Measurements from ENCODE around the gene ZBTB7C.

Gene ZBTB7C

DNA sequence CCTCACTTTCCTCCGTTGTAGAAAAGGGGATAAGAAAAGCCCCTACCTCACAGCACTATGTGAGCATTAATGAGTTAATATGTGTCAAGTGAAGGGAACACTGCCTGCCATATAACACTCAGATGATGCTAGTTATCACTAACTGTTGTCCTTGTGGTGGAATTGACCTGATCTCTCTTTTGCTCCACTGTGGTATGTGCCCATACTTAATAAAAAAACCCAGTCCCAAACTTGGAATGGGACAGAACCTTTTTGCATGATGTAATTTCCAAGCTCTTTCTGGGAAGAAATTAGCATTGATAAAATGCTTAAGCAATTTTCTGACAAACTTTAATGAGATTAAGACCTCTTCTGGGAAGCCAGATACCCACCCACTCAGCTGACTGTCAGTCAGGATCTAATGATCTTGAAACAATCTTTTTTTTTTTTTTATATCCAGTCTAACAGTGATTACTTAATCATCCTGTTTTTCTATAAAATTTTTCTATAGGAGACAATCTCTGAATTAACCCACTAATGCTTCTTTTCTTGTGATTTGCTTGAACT lies 158.7 kb downstream of the ZBTB7C start:
- DNase-seq, result no peak

- no peak for DNase-seq
Measured at GRCh38 chr18:48249854-48250253, 159.3 kb downstream of the ZBTB7C start.

DNA sequence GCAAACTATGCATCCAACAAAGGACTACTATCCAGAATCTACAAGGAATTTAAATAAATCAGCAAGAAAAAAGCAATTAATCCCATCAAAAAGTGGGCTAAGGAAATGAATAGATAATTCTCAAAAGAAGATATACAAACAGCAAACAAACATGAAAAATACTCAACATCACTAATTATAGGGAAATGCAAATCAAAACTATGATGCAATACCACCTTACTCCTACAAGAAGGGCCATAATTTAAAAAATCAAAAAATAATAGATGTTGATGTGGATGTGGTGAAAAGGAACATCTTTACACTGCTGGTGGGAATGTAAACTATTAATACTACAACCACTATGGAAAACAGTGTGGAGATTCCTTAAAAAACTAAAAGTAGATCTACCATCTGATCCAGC lies 164.7 kb downstream of the ZBTB7C start:
- DNase-seq, result no peak

DNA sequence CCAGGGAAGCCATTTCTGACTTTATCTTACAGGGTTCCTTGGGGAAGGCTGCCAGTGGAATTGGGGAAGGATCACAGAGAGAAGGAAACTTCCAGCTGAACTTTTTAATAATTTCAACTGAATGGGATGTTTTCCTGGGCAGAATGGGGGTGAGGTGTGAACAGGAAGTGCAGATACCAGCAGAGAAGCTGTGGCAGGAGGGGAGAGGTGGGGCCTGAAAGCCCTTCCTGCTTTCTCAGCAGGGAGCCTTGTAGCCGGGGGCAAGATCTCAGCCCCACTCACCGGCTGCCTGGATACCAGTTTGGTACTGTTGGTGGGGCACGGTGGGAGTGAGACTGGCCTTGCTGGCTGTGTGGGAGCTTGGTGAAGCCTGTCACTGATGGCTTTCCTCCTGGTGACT lies 170.5 kb downstream of the ZBTB7C start:
- DNase-seq, result no peak

DNA sequence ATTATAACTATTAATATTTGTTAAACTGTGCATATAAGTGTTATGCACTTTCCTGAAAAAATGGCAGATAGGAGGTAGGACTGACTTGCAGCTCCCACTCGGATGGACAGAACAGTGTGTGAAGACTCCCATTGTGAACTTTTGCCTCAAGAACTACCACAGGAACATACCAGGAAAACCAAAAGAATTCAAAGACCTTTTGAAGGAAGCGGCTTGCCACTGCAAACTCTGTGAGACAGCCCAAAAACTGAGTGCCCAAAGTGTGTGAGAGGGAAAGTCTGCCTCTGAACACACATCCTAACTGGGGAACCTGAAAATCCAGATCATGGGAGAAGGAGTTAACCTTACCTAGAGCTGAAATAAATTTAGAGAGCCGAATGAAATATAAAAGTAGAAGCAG lies 171.0 kb downstream of the ZBTB7C start:
- no peak for DNase-seq

- no peak for DNase-seq
Measured at GRCh38 chr18:48236822-48237221, 172.4 kb downstream of the ZBTB7C start.

- peak in 1 of 5 donors; percentile 55 for DNase-seq
Measured at GRCh38 chr18:48230467-48231113, 178.6 kb downstream of the ZBTB7C start.

GRCh38 chr18:48229552-48229981 lies 179.6 kb downstream of the ZBTB7C start:
- DNase-seq, result no peak

GRCh38 chr18:48228841-48229240 lies 180.3 kb downstream of the ZBTB7C start:
- no peak for DNase-seq

DNA sequence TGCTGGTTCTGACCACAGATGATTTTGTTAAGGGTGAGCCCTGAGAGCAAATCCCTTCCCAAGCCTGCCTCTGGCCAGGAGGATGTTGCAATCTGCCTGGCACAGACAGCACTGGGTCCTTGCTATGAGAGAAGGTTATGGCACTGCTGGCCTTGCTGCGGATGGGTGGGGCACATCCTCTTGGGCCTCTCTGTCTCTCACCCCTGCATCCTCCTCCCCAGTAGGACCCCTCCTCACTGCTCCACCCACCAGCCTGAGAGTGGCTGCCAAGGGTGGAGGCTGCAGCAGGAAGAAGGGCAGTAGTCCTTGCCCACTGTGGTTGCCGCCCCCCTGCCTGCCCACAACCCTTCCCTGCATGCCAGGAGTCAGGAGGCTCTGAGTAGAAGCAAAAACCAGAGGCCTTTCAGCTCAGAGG lies 180.9 kb downstream of the ZBTB7C start:
- peak in 1 of 5 donors; percentile 40 for DNase-seq

DNA sequence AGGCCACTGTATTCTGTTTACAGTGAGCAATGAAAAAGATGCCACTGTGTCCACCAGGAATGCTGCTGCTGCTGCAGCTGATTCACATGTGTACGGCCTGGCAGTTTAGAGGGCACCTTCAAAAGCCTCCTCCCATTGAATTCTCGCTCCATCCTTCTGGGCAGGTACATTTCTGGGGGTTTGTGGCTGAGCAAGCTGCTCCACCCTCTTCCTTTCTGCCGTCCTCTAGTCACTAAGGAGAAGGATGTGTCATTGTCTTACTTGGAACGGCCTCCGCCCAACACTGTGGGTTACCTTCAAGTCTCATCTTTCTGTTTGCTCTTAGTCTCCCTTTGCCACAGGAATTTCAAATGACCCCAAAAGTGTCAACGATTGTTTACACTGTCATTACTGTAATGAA lies 182.0 kb downstream of the ZBTB7C start:
- peak in 1 of 5 donors; percentile 80 for DNase-seq

- DNase-seq, result no peak
Measured at GRCh38 chr18:48226401-48226800, 182.8 kb downstream of the ZBTB7C start.

- peak in 2 of 5 donors; percentile 3 to 70 for DNase-seq
Measured at GRCh38 chr18:48222118-48222517, 187.1 kb downstream of the ZBTB7C start.

- DNase-seq, result no peak
Measured at GRCh38 chr18:48219810-48220499, 189.2 kb downstream of the ZBTB7C start.

DNA sequence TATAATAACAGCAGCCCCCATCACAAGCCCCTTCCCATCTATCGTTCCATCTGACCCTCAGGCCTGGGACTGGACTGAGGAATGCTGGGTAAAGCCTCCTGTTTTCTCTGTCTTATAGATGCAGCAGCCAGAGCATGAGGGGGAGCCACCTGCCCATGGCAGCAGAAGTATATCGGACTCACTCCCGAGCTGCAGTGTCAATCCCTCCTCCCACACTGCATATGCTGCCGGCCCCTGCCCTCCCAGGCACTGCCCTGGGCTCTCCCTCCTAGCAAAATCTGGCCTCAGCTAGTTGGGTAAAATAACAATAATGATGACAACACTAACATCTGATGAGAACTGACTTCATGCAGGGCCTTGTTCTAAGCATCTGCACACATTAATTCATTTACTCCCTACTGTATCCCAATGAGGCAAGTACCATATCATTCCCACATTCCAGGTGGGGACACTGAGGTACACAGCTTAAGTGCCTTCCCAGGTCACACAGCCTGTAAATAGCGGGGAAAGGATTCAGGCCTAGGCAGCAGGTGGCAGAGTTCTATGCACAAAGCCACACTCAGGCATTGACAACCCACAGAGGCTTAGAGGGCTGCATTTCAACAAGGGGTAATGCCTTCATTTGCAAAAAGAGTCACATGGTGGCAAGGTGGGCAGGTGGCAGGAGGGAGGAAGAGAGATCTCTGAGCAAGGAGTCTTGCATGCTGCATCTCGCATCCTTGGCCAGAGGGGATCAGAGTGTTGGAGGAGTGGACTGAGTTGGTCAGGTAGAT lies 190.0 kb downstream of the ZBTB7C start:
- DNase-seq, result no peak

DNA sequence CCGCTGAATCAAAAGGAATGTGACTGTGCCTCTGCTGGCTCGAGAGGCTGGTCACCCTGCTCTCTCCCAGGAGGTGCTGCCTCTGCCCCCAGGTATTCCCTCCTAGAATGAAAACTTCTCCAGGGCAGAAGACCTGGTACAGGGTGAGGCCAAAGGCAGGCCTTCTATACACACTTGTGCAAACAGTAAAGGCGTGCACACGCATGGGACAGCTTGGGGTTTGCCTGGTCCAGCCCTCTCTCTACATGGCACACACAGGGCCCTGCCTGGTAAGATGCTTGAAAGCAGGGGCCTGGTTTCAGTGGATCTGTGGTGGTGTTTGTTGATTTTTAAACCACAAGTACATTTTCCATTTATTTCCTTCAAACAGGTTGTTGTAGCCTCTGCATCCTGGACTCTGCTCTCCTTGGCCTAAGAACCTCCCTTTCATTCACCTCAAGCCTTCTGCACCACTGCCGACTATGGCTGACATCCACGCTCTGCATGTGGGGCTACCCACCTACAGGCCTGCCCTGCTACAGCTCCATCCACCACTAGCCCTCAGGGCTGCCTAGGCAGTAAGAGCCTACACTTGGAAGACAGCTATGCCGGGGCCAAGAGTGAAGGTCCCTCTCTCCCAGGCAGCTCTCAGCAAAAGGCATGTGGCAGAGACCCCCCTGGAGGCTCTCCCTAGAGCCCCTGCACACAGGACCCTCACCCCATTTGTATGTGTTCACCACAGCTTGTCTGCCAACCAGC lies 190.7 kb downstream of the ZBTB7C start:
- no peak for DNase-seq

DNA sequence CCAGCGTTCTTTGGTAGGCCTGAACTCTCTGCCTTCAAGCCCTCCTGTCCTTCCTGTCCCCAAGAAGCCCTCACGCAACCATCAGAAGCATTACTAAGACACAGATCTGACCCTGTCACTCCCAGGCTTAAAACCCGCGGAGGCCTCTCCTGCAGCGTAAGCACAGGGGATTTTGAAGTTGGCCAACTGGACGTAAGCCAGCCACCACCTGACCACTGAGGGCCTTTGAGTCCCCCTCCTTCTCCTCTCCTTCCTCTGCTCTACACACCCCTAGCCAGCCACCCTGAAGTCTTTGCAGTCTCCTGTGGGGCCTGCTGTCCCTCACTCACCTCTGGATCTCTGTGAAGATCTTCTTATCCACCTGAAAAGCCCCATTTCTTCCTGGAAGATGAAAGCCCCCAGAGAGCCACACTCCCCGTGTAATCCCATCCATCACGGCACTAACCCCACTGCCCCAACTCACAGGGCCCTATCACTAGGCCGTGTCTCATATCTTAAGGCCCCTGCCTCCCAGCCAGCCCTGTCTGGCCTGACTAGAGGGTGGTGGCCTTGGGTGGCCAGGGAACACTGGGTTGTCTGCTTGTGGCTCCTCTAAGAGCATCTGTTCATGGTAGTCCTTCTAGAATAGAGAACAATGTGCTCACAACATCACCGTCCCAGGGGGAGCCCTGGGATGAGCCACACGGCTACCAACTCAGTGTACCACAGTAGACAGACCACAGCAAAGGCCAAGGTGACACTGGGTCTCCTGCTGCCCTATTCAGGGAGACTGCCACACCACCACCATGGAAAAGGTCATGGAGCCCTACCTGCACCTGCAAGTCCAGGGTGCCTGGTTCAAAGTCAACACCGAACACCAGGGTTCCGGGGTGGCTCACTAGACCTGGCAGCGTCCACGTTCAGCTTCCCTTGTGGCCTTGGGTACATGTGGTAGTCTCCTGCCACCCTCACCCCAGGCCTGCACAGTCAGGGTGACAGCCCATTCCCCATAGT lies 191.6 kb downstream of the ZBTB7C start:
- no peak for DNase-seq

- DNase-seq, result no peak
Measured at GRCh38 chr18:48216639-48217257, 192.4 kb downstream of the ZBTB7C start.

GRCh38 chr18:48215876-48216638 lies 193.1 kb downstream of the ZBTB7C start:
- no peak for DNase-seq

GRCh38 chr18:48213791-48214190 lies 195.4 kb downstream of the ZBTB7C start:
- DNase-seq, result no peak
